Left renal pelvis (tissue), 4 donors: Measurements from ENCODE around the gene PPP2R1A. TPM values are rescaled to one million over a fixed set of nuclear protein-coding genes. Genes with fewer than 3 reads are reported as not detected.

Source experiments
- DNase-seq, 4 donors: peaks; one replicate each; pipeline ENCODE4 v3.0.0-alpha.2; 2013; ENCODE audit warnings: low read depth in 4 of 4, low spot score in 3 of 4
- polyA plus RNA-seq, 4 donors: library from polyadenylated mRNA; unstranded; fragments of 120-200 nt; gene quantifications; one replicate each; pipeline ENCODE4 v1.2.1, GENCODE V29; 2013; ENCODE audit not compliant: insufficient read length in 4 of 4

Gene PPP2R1A
- 100 to 1,000 TPM; 313 to 477 (median 439) TPM for polyA plus RNA-seq

DNA sequence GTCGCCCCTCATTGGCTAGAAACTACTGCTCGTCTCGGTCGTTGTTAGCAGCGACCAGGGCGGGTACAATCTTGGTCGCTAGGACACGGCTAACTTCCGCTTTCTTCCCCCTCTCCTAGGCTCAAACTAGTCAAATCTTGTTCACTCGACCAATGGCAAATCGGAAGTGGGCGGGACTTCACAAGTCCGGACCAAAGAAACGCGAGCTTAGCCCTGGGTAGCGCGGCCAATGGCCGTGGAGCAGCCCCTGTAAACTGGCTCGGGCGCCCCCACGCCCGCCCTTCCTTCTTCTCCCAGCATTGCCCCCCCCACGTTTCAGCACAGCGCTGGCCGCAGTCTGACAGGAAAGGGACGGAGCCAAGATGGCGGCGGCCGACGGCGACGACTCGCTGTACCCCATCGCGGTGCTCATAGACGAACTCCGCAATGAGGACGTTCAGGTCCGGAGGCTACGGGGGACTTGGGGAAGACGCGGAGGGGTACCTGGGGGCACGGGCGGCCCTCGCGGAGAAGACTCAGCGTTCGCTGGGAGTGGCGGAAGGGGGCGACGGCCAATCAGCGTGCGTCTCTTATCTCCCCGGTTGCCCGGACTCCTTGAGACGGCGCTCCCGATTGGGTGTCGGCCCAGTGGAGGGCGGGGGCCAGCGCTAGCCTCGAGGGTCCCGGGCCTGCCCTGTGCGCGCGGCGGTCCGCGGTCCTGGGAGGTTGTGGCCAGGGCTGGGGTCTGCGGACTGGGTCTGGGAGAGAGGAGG is at the start of gene PPP2R1A:
Gene PPP2R1A, plus strand, starts transcription at position 318 of the 752 bp plus-strand sequence. Its CDS starts 45 bp downstream, at position 363.
- peak; percentile 100 for DNase-seq

- peak in 1 of 4 donors; percentile 25 for DNase-seq
Observed at GRCh38 chr19:52141203-52141602, 48.6 kb upstream of the PPP2R1A start.

- no peak for DNase-seq
Observed at GRCh38 chr19:52142001-52142595, 47.8 kb upstream of the PPP2R1A start.

DNA sequence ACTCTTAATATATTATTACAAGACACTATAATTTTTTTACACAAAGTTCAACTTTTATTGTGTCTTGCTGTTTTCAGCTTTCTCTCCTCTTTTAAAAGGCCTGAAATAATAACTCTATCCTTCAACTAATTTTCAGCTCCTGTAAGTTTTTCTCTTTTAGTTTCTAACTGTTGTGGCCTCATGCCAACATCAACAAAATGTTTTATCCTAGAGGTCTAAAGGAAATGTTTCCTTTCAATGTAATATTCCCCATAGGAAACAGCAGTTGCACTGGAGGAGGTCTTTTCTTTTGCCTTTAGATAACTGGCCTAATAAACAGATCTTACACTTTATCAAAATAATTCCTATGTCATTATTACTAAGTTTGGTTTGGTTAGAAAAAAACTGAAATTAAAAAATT is 41.6 kb upstream of the PPP2R1A start:
- no peak for DNase-seq

- no peak for DNase-seq
Observed at GRCh38 chr19:52155596-52156359, 34.1 kb upstream of the PPP2R1A start.

DNA sequence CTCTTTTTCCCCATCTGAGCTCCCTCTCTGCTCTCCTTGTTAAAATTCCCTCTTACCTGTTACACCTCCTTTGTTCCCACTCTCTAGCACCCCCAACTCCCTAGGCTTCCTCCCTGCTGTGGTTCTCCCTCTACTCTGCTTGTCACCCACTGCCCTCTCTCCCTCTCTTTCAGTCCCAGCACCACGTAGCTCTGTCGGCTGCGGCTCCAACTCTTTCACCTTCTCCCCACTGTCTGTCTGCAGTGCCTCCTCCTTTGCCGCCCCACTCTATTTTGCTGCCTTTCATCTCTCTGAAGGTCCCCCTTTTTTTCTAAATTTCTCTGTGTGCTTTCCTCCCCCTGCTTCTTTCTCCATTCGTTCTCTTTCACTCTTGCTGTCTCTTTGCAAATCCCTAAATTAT is 19.5 kb upstream of the PPP2R1A start:
- DNase-seq: no peak

DNA sequence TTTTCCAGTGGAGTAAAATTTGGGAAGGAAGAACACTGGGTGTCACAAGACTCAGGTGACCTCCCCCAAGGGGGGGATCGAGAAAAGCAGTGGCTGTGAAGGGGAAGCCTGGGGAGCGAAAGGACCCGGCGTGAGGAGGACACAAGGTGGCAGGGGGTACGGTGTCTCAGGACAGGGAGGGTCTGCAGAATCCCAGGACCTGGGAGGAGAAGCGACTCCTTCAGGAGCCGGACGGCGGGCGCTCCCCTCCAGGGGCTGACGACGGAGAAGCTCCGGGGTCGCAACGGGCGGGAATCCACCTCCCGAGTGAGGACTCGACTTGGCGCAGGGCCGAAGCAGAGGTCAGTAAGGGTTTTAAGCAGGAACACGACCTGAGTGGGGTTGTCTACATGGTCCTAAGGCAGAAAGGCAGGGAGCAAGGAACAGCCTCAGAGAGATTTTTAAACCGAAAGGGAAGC is 19.0 kb upstream of the PPP2R1A start:
- DNase-seq: peak in 1 of 4 donors; percentile 31

DNA sequence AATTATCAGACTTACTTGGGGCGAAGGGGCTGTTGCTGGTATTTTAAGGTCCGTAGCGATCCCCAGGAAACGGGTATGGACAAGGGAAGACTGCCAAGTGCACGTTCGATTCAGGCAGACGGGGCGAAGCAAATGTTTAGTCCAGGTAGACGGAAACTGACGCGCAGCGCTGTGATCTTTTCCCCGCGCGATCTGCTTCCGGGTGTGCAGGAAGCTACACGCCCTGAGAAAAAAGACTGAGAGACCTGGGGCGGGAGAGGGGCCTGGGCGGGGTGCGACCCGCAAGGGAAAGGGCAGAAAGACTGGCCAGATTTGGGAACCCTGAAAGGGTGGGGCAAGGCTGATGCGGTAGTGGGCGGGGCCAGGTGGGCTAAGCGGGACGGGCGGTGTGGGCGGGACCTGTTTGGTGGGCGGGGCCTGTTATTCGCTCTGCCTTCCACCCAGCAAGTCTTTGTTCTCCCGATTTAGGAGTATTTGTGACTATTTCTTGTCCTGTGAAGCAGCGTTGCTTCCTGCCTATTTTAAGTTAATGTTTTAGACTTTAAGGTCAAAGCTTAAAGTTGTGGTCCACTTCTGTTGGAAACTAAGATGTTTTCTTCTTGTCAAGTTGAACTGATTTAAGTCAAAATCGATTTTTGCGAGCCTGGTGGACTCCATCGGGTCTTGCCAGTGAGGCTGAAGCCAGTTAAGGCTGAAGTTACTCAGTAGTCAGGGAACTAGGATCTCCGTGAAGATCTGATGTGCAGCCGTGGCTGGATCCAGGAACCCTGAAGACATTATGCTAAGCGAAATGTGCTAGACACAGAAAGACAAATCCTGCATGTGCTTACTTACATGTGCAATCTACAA is 18.3 kb upstream of the PPP2R1A start, which contains the start of gene ZNF836:
Gene ZNF836, minus strand, starts transcription at position 301 of the 849 bp plus-strand sequence. CDS start 3,549 bp downstream, outside the sequence.
- DNase-seq: peak; percentile 73 to 81 (median 76)

DNA sequence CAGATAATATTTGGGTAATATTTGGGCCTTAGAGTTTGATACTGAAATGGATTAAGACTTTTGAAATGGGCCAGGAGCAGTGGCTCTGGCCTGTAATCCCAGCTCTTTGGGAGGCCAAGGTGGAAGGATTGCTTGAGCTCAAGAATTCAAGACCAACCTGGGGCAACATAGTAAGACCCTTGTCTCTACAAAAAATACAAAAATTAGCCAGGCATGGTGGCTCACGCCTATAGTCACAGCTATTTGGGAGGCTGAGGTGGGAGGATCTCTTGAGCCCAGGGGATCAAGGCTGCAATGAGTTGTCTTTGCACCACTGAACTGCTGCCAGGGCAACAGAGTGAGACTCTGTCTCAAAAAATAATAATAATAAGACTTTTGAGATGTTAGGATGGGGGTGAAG is 17.5 kb upstream of the PPP2R1A start:
- no peak for DNase-seq

- DNase-seq: no peak
Observed at GRCh38 chr19:52176574-52176973, 13.3 kb upstream of the PPP2R1A start.

DNA sequence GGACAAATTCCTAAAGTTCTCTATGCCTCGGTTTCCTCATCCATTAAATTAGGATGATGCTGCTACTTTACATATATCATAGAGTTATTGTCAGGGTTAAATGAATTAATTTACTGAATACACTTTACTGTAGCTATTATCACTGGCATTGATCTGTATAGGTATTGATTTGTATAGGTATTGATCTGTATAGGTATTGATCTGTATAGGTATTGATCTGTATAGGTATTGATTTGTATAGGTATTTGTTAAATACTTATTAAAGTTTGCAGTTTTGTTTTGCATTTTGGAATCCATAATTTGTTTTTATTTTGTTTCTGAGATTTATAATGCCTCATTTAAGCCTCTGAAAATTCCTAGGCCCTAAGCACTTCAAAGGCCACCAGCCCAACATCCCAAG is 2.4 kb upstream of the PPP2R1A start:
- DNase-seq: no peak

GRCh38 chr19:52188822-52189734 is 774 bp upstream of the PPP2R1A start:
- peak in 1 of 4 donors; percentile 73 for DNase-seq

- DNase-seq: peak in 1 of 4 donors; percentile 31
Observed at GRCh38 chr19:52190487-52191293, 838 bp downstream of the PPP2R1A start.

DNA sequence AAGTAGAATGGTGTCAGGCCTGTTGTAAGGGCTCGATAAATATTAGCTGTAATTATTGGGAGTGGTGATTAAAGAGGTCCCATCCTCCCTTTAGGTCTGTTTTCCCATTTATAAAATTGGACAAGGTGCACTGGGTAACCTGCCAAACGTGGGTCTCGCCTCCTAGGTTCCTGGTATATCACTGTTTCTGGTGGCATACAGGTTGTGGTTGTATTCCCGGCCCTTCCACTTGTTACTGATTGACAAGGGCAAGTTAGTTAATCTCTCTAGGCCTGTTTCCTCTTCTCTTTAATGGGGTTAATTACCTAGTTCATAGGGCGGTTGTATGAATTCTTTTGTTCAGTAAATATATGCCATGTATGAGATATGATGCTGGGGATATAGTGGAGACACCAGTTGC is 1.5 kb downstream of the PPP2R1A start:
- DNase-seq: no peak

DNA sequence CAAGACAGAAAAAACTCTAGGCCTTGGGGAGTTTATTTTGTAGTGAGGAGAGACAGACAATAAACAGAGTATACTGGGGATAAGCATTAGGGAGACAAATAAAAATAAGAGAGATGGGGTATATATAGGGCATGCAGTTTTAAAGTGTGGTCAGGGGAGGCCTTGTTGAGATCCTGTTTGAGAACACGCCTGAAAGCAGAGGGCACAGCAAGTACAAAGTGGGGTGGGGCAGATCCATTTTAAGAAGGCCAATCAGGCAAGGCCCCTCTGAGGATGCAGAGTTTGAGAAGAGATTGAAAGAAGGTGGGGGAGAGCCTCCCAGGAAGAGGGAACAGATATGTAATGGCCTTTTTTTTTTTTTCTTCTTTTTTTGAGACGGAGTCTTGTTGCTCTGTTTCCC is 2.1 kb downstream of the PPP2R1A start:
- DNase-seq: no peak

GRCh38 chr19:52196256-52196967 is 6.6 kb downstream of the PPP2R1A start:
- no peak for DNase-seq

GRCh38 chr19:52197964-52198363 is 8.1 kb downstream of the PPP2R1A start:
- DNase-seq: no peak

DNA sequence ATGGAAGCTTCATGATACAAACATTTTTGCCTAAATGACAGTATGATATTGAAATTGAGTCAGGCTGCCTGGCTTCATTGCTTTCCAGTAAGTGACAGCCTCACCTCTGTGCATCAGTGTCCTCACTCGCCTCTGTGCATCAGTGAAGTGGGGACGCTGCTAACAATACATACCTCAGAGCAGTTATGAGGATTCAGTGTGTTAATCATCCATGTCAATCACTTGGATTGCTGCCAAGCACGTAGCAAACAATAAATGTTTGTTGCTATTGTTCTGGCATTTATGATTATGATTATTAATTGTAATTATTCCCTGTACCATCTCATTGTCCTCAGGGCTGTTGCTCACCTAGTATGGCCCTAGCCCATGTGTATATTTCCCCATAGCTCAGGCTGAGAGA is 8.8 kb downstream of the PPP2R1A start:
- DNase-seq: no peak
